ENCODE results near the gene PCNX1. TPM values are rescaled to one million over a fixed set of nuclear protein-coding genes. Genes with fewer than 3 reads are reported as not detected.

Gene PCNX1
- total RNA-seq, 6 experiments from 2014 or later = 35.1 to 49.6 (median 41.1) TPM

- H3K36me3 Mint-ChIP-seq (ENCODE audit: low read depth) = peaks cover 48% of the 10 kb centered on the region
- no peak for TF ChIP-seq CTCF (IDR thresholded peaks at IDR 0.05)
- peak; percentile 41 for DNase-seq
- peak overlapping the region; percentile 44 for H3K27ac Mint-ChIP-seq
- H3K4me1 Mint-ChIP-seq (ENCODE audit: low read depth) = peaks cover 27% of the 10 kb centered on the region
- no peaks in the 10 kb centered on the region for H3K9me3 Mint-ChIP-seq
- H3K4me3 Mint-ChIP-seq = no peak overlapping the region
- no peaks in the 10 kb centered on the region; the same call in 1 of the 2 replicates for H3K27me3 Mint-ChIP-seq (ENCODE audit: insufficient read depth)
Observed at GRCh38 chr14:71089971-71090370, 182.7 kb downstream of the PCNX1 start.

- no peak for TF ChIP-seq CTCF (IDR thresholded peaks at IDR 0.05)
- Mint-ChIP-seq H3K4me3 (no peak overlapping the region), H3K9me3 (0 out of 2 replicates have a peak, but pooled peaks cover 5% of the 10 kb centered on the region), H3K27ac (no peak overlapping the region), H3K27me3 (ENCODE audit: insufficient read depth) (peaks cover 2% of the 10 kb centered on the region; the same call in 1 of the 2 replicates), H3K4me1 (ENCODE audit: low read depth) (peaks cover 43% of the 10 kb centered on the region), H3K36me3 (ENCODE audit: low read depth) (peaks cover 57% of the 10 kb centered on the region)
- DNase-seq = no peak
Observed at GRCh38 chr14:71094722-71095121, 187.5 kb downstream of the PCNX1 start.

GRCh38 chr14:71096947-71097346, 189.7 kb downstream of the PCNX1 start:
- Mint-ChIP-seq H3K36me3 (ENCODE audit: low read depth) (peaks cover 40% of the 10 kb centered on the region), H3K9me3 (0 out of 2 replicates have a peak, but pooled peaks cover 5% of the 10 kb centered on the region), H3K4me3 (no peak overlapping the region), H3K4me1 (ENCODE audit: low read depth) (peaks cover 44% of the 10 kb centered on the region), H3K27ac (no peak overlapping the region), H3K27me3 (ENCODE audit: insufficient read depth) (peaks cover 2% of the 10 kb centered on the region; the same call in 1 of the 2 replicates)
- no peak for TF ChIP-seq CTCF (IDR thresholded peaks at IDR 0.05)
- DNase-seq = no peak

GRCh38 chr14:71103662-71104484, 196.6 kb downstream of the PCNX1 start:
- peak; percentile 75 for DNase-seq
- TF ChIP-seq CTCF (IDR thresholded peaks at IDR 0.05) = peak; percentile 94

GRCh38 chr14:71105177-71105576, 197.9 kb downstream of the PCNX1 start:
- TF ChIP-seq CTCF (IDR thresholded peaks at IDR 0.05) = no peak
- no peak overlapping the region for H3K4me3 Mint-ChIP-seq
- no peaks in the 10 kb centered on the region for H3K27me3 Mint-ChIP-seq (ENCODE audit: insufficient read depth)
- H3K27ac Mint-ChIP-seq = peak overlapping the region; percentile 13; the same call in 1 of the 2 replicates
- peaks cover 36% of the 10 kb centered on the region for H3K4me1 Mint-ChIP-seq (ENCODE audit: low read depth)
- H3K9me3 Mint-ChIP-seq = no peaks in the 10 kb centered on the region
- peaks cover 27% of the 10 kb centered on the region for H3K36me3 Mint-ChIP-seq (ENCODE audit: low read depth)
- DNase-seq = no peak

More at GRCh38 chr14:71103662-71104484, 196.6 kb downstream of the PCNX1 start:
- Mint-ChIP-seq H3K36me3 (ENCODE audit: low read depth) (peaks cover 15% of the 10 kb centered on the region), H3K4me3 (no peak overlapping the region), H3K9me3 (no peaks in the 10 kb centered on the region), H3K4me1 (ENCODE audit: low read depth) (peaks cover 45% of the 10 kb centered on the region), H3K27ac (no peak overlapping the region; the same call in none of the 2 replicates), H3K27me3 (ENCODE audit: insufficient read depth) (no peaks in the 10 kb centered on the region)

Measured in HFFc6 (cell line).